ENCODE data around the gene NRG4. TPM values are rescaled to one million over a fixed set of nuclear protein-coding genes. Genes with fewer than 3 reads are reported as not detected.

Gene NRG4
- total RNA-seq, 1 donor from 2014 or later, result 8.7 TPM

GRCh38 chr15:75895731-75896130, 116.5 kb downstream of the NRG4 start:
- H3K36me3 Mint-ChIP-seq, result peaks cover 12% of the 10 kb centered on the region
- no peaks in the 10 kb centered on the region for H3K27me3 Mint-ChIP-seq (ENCODE audit: low read depth)
- H3K4me1 Mint-ChIP-seq, result no peaks in the 10 kb centered on the region
- no peak overlapping the region for H3K27ac Mint-ChIP-seq
- H3K9me3 Mint-ChIP-seq, result no peaks in the 10 kb centered on the region
- DNase-seq (ENCODE audit: low spot score in 2 of 2, unreplicated experiment in 2 of 2), result no peak
- H3K4me3 Mint-ChIP-seq, result no peak overlapping the region
- no peak for TF ChIP-seq CTCF (IDR thresholded peaks at IDR 0.05; ENCODE audit: unreplicated experiment)

GRCh38 chr15:75891895-75892294, 120.3 kb downstream of the NRG4 start:
- Mint-ChIP-seq H3K27me3 (ENCODE audit: low read depth) (no peaks in the 10 kb centered on the region), H3K4me1 (no peaks in the 10 kb centered on the region), H3K27ac (no peak overlapping the region), H3K36me3 (peaks cover 12% of the 10 kb centered on the region), H3K4me3 (no peak overlapping the region), H3K9me3 (no peaks in the 10 kb centered on the region)
- DNase-seq (ENCODE audit: low spot score in 2 of 2, unreplicated experiment in 2 of 2), result no peak
- no peak for TF ChIP-seq CTCF (IDR thresholded peaks at IDR 0.05; ENCODE audit: unreplicated experiment)

Other genes starting within 250 kb of the NRG4 start
- 30.1 to 32.0 TPM (median 31.6 TPM) in 3 replicates for gene UBE2Q2, start 169.0 kb downstream of the NRG4 start, total RNA-seq
- gene FBXO22, start 108.5 kb downstream of the NRG4 start, total RNA-seq, result 38.1 to 40.6 TPM (median 38.3 TPM) in 3 replicates
- 1.8 to 2.0 TPM (median 2.0 TPM) in 3 replicates for gene TMEM266, start 47.6 kb upstream of the NRG4 start, total RNA-seq